MCF 10A (cell line): ENCODE results near the gene SNX33. TPM values are rescaled to one million over a fixed set of nuclear protein-coding genes. Genes with fewer than 3 reads are reported as not detected.
"Not testable (repeated sequence)": the region's sequence is repeated elsewhere in the genome, so short reads cannot be mapped to it uniquely, and the experiment has no call there.

ENCODE experiments used
- BruUV-seq: library from RNA; stranded (reverse); fragments of 400-500 nt; replicated peaks from 2 replicates; lab custom pipeline; 2021; lab: Mats Ljungman, UMichigan
- CTCF ChIA-PET: fragments of 300-600 bp; sonication (Branson Sonifier 250); formaldehyde crosslinking; extraction: SDS; loops from one replicate; lab custom pipeline; 2021; ENCODE audit warnings: antibody characterized with exemption, inconsistent platforms; lab: Yijun Ruan, JAX
- POLR2A ChIA-PET: fragments of 300-600, 350-650 bp; sonication (Branson Sonifier 250); formaldehyde crosslinking; extraction: SDS; loops from one replicate; lab custom pipeline; 2020; ENCODE audit warnings: antibody characterized with exemption, inconsistent platforms; lab: Yijun Ruan, JAX
- DNase-seq: peaks from one replicate; pipeline ENCODE4 v3.0.0-alpha.2; 2018; ENCODE audit not compliant: unreplicated experiment
- H3K27ac Mint-ChIP-seq: one replicate; pipeline ENCODE4 v1.8.0; 2022; ENCODE audit warnings: mild to moderate bottlenecking, low read depth, mixed read lengths; ENCODE audit not compliant: unreplicated experiment
- H3K27me3 Mint-ChIP-seq: one replicate; pipeline ENCODE4 v1.8.0; 2022; ENCODE audit warnings: mixed read lengths; ENCODE audit not compliant: insufficient read depth, unreplicated experiment
- H3K36me3 Mint-ChIP-seq: one replicate; pipeline ENCODE4 v1.8.0; 2022; ENCODE audit warnings: mild to moderate bottlenecking, moderate library complexity, mixed read lengths; ENCODE audit not compliant: insufficient read depth, unreplicated experiment
- H3K4me1 Mint-ChIP-seq: one replicate; pipeline ENCODE4 v1.8.0; 2022; ENCODE audit warnings: mixed read lengths; ENCODE audit not compliant: insufficient read depth, unreplicated experiment
- H3K4me3 Mint-ChIP-seq: one replicate; pipeline ENCODE4 v1.8.0; 2022; ENCODE audit warnings: mild to moderate bottlenecking, moderate library complexity, mixed read lengths; ENCODE audit not compliant: unreplicated experiment
- H3K9me3 Mint-ChIP-seq: one replicate; pipeline ENCODE4 v1.8.0; 2022; ENCODE audit warnings: mixed read lengths; ENCODE audit not compliant: unreplicated experiment
- CTCF ChIP-seq: fragments of 200-600 bp; IDR thresholded peaks from one replicate; pipeline ENCODE4 v1.8.0; 2022; ENCODE audit warnings: antibody characterized with exemption, mild to moderate bottlenecking; ENCODE audit not compliant: unreplicated experiment
- intact Hi-C: fragments of 100-400 bp; cut with micrococcal nuclease; formaldehyde crosslinking; loops from 2 replicates; pipeline ENCODE4 v1.14.1; 2022
- total RNA-seq: library from RNA; stranded (reverse); gene quantifications from 2 replicates; pipeline ENCODE4 v1.2.3, GENCODE V29; 2022

The SNX33 gene
- total RNA-seq, 1 experiment from 2014 or later = 15.2 TPM

GRCh38 chr15:75675579-75676404 lies 28.1 kb downstream of the SNX33 start:
- POLR2A ChIA-PET = interaction anchor here (1.2 kb wide), 1 partner anchor 35 kb away, joined by 3 read pairs; the partner anchor contains the start of gene IMP3

GRCh38 chr15:75676688-75677464 lies 29.2 kb downstream of the SNX33 start:
- H3K36me3 Mint-ChIP-seq = no peaks in the 10 kb centered on the region
- H3K4me1 Mint-ChIP-seq = peaks cover 9% of the 10 kb centered on the region
- no peak overlapping the region for H3K27ac Mint-ChIP-seq
- no TSS peak for BruUV-seq
- no peaks in the 10 kb centered on the region for H3K9me3 Mint-ChIP-seq
- ChIA-PET POLR2A (no interaction called here), CTCF (interaction anchor here (0.7 to 1.0 kb wide), 3 partner anchors 13 to 57 kb away, joined by 3 to 6 read pairs (median 5); no protein-coding TSS in a partner anchor)
- DNase-seq = no peak
- H3K27me3 Mint-ChIP-seq = no peaks in the 10 kb centered on the region
- H3K4me3 Mint-ChIP-seq = no peak overlapping the region
- no peak for TF ChIP-seq CTCF
- intact Hi-C loops = no loop called here

More at GRCh38 chr15:75675579-75676404, 28.1 kb downstream of the SNX33 start:
- Mint-ChIP-seq H3K4me1 (peaks cover 9% of the 10 kb centered on the region), H3K27me3 (no peaks in the 10 kb centered on the region), H3K36me3 (no peaks in the 10 kb centered on the region), H3K27ac (no peak overlapping the region), H3K9me3 (no peaks in the 10 kb centered on the region), H3K4me3 (no peak overlapping the region)
- BruUV-seq = no TSS peak
- TF ChIP-seq CTCF = no peak
- DNase-seq = no peak
- CTCF ChIA-PET = interaction anchor here (0.6 to 1.0 kb wide), 4 partner anchors 10 to 266 kb away, joined by 3 to 6 read pairs (median 4); no protein-coding TSS in a partner anchor
- intact Hi-C loops = no loop called here

- TF ChIP-seq CTCF = no peak
- CTCF ChIA-PET = interaction anchor here (0.6 to 2.7 kb wide), 6 partner anchors 36 to 310 kb away, joined by 3 to 9 read pairs (median 3); no protein-coding TSS in a partner anchor
- H3K27me3 Mint-ChIP-seq = no peaks in the 10 kb centered on the region
- no peaks in the 10 kb centered on the region for H3K9me3 Mint-ChIP-seq
- no peak overlapping the region for H3K4me3 Mint-ChIP-seq
- peaks cover 9% of the 10 kb centered on the region for H3K4me1 Mint-ChIP-seq
- intact Hi-C loops = no loop called here
- no peak overlapping the region for H3K27ac Mint-ChIP-seq
- no peak for DNase-seq
- no peaks in the 10 kb centered on the region for H3K36me3 Mint-ChIP-seq
- POLR2A ChIA-PET = interaction anchor here (0.6 to 2.4 kb wide), 4 partner anchors 14 to 39 kb away, joined by 3 to 8 read pairs (median 4); partner anchors contain the start of gene SNX33
- no TSS peak for BruUV-seq
Observed at GRCh38 chr15:75677465-75678323, 30.0 kb downstream of the SNX33 start.

DNA sequence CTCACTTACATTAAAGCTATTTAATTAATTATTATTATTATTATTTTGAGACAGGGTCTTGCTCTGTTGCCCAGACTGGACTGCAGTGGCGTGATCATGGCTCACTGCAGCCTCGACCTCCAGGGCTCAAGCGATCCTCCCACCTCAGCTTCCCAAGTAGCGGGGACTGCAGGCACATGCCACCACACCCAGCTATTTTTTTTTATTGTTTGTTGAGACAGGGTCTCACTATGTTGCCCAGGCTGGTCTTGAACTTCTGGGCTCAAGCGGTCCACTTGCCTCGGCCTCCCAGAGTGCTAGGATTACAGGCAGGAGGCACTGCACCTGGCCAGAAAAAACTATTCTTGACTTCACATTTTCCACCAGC lies 30.6 kb downstream of the SNX33 start:
- DNase-seq, H3K27me3 Mint-ChIP-seq, BruUV-seq, H3K4me3 Mint-ChIP-seq, H3K4me1 Mint-ChIP-seq, H3K9me3 Mint-ChIP-seq, intact Hi-C loops, H3K27ac Mint-ChIP-seq, H3K36me3 Mint-ChIP-seq: not testable (repeated sequence)
- ChIA-PET POLR2A (interaction anchor here (0.6 to 2.4 kb wide), 4 partner anchors 14 to 40 kb away, joined by 3 to 8 read pairs (median 4); partner anchors contain the start of gene SNX33), CTCF (interaction anchor here (0.6 to 2.7 kb wide), 4 partner anchors 40 to 311 kb away, joined by 3 to 9 read pairs (median 3); no protein-coding TSS in a partner anchor)
